ENCODE measurements around the gene GRAP2. TPM values are rescaled to one million over a fixed set of nuclear protein-coding genes. Genes with fewer than 3 reads are reported as not detected.

The GRAP2 gene
- total and polyA plus RNA-seq, 2 donors (not counting 1 experiment from before 2014, with no cell fraction given): 13.5 to 26.4 TPM

DNA sequence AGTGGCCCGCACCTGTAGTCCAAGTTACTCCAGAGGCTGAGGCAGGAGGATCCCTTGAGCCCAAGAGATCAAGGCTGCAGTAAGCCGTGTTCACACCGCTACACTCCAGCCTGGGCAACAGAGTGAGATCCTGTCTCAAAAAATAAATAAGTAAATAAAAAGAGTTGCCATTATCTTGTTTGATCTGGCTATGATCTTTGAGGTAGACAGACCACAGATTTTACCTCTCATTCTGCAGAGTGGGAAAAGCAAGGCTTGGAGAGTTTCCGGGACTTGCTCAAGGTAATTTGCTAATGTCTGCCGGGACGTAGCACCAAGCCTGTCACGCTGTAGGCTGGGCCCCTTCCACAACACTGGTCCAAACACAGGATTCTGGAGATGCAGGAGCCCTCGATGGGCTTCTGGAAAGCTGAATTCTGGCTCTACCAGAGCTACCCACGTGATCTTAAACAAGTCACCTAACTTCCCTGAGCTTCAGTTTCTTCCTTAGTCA is 6.8 kb downstream of the GRAP2 start:
- Histone ChIP-seq H4K20me1 (ENCODE audit: control insufficient read depth, insufficient read depth, low read length, poor library complexity, severe bottlenecking) (peaks cover 5% of the 10 kb centered on the region), H3K36me3 (replicated peaks in 1 of 2; ENCODE audit: control extremely low read depth in 1 of 2, control insufficient read depth in 1 of 2, extremely low read depth in 1 of 2, insufficient read depth in 2 of 2, low read length in 1 of 2) (peaks cover 0 to 3% of the 10 kb centered on the region in 2 experiments), H3K27me3 (replicated peaks in 1 of 4; ENCODE audit: control extremely low read depth in 1 of 4, control insufficient read depth in 3 of 4, insufficient read depth in 4 of 4, low read length in 3 of 4) (no peaks in the 10 kb centered on the region), H3K27ac (ENCODE audit: low read length in 2 of 2) (no peak overlapping the region), H3K9ac (ENCODE audit: low read length) (no peak overlapping the region), H3K79me2 (ENCODE audit: control insufficient read depth, insufficient read depth, low read length) (peaks cover 97% of the 10 kb centered on the region), H3K9me3 (ENCODE audit: control extremely low read depth in 1 of 3, control insufficient read depth in 2 of 3, insufficient read depth in 1 of 3, low read length in 2 of 3) (no peaks in the 10 kb centered on the region), H3K4me2 (replicated peaks; ENCODE audit: low read depth, low read length, poor library complexity, severe bottlenecking) (no peak overlapping the region), H2AFZ (ENCODE audit: insufficient read depth, low read depth, low read length, poor library complexity, severe bottlenecking) (no peak overlapping the region), H3K4me3 (ENCODE audit: control extremely low read depth in 1 of 5, extremely low read depth in 1 of 5, insufficient read depth in 1 of 5, low read depth in 2 of 5, low read length in 4 of 5) (no peak overlapping the region), H3K4me1 (ENCODE audit: control insufficient read depth in 2 of 2, insufficient read depth in 2 of 2, low read length in 2 of 2) (peaks cover 10 to 20% of the 10 kb centered on the region in 2 donors)
- no peaks in the 10 kb centered on the region for H3K27me3 Mint-ChIP-seq
- CTCF ChIA-PET: no interaction called here
- H3K4me3 Mint-ChIP-seq: no peak overlapping the region
- POLR2A ChIA-PET: no interaction called here
- TF ChIP-seq EZH2 (IDR thresholded peaks at IDR 0.05; ENCODE audit: borderline replicate concordance, insufficient read depth, low read depth, low read length, poor library complexity, severe bottlenecking): no peak
- TF ChIP-seq, protein P1, sequence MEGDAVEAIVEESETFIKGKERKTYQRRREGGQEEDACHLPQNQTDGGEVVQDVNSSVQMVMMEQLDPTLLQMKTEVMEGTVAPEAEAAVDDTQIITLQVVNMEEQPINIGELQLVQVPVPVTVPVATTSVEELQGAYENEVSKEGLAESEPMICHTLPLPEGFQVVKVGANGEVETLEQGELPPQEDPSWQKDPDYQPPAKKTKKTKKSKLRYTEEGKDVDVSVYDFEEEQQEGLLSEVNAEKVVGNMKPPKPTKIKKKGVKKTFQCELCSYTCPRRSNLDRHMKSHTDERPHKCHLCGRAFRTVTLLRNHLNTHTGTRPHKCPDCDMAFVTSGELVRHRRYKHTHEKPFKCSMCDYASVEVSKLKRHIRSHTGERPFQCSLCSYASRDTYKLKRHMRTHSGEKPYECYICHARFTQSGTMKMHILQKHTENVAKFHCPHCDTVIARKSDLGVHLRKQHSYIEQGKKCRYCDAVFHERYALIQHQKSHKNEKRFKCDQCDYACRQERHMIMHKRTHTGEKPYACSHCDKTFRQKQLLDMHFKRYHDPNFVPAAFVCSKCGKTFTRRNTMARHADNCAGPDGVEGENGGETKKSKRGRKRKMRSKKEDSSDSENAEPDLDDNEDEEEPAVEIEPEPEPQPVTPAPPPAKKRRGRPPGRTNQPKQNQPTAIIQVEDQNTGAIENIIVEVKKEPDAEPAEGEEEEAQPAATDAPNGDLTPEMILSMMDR (IDR thresholded peaks at IDR 0.05): no peak
- H3K4me1 Mint-ChIP-seq: peaks cover 57% of the 10 kb centered on the region
- intact Hi-C loops (cut with micrococcal nuclease): no loop called here
- ATAC-seq (ENCODE audit: low read depth): no peak
- H3K9me3 Mint-ChIP-seq (ENCODE audit: insufficient read depth): no peaks in the 10 kb centered on the region
- no peak overlapping the region for H3K27ac Mint-ChIP-seq
- 92% methylated on average over 4 of the region's 9 CpGs for WGBS (ENCODE audit: insufficient coverage)
- no peak for DNase-seq

DNA sequence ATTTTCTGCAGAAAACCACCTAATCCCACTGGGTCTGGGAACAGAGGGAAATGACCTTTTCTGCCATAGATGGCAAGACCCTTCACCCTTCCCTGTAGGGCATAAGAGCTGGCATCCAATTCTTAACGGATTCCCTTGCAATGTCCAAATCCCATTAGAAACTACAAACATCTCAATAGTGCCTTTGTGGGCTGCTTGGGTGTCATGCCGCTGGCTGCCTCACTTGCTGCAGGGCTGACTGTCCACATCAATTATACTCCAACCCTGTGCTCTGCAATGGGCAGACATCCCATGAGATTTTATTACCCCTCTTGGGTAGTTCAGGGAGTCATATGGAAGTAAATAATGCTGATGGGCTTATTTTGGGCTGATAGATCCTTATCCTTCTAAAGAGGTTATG is 7.3 kb downstream of the GRAP2 start:
- no peaks in the 10 kb centered on the region for H3K27me3 Mint-ChIP-seq
- peaks cover 0 to 3% of the 10 kb centered on the region in 2 experiments for H3K36me3 ChIP-seq (replicated peaks in 1 of 2; ENCODE audit: control extremely low read depth in 1 of 2, control insufficient read depth in 1 of 2, extremely low read depth in 1 of 2, insufficient read depth in 2 of 2, low read length in 1 of 2)
- H3K27ac ChIP-seq (ENCODE audit: low read length in 2 of 2): no peak overlapping the region
- peaks cover 5 to 19% of the 10 kb centered on the region in 2 donors for H3K4me1 ChIP-seq (ENCODE audit: control insufficient read depth in 2 of 2, insufficient read depth in 2 of 2, low read length in 2 of 2)
- no peaks in the 10 kb centered on the region for H3K27me3 ChIP-seq (replicated peaks in 1 of 4; ENCODE audit: control extremely low read depth in 1 of 4, control insufficient read depth in 3 of 4, insufficient read depth in 4 of 4, low read length in 3 of 4)
- no peak overlapping the region for H3K4me2 ChIP-seq (replicated peaks; ENCODE audit: low read depth, low read length, poor library complexity, severe bottlenecking)
- H3K4me3 ChIP-seq (ENCODE audit: control extremely low read depth in 1 of 5, extremely low read depth in 1 of 5, insufficient read depth in 1 of 5, low read depth in 2 of 5, low read length in 4 of 5): no peak overlapping the region
- H3K9me3 Mint-ChIP-seq (ENCODE audit: insufficient read depth): no peaks in the 10 kb centered on the region
- CTCF ChIA-PET: no interaction called here
- H3K4me3 Mint-ChIP-seq: no peak overlapping the region
- WGBS (ENCODE audit: insufficient coverage): 100% methylated on average over 1 of the region's 2 CpGs
- intact Hi-C loops (cut with micrococcal nuclease): no loop called here
- H3K9me3 ChIP-seq (ENCODE audit: control extremely low read depth in 1 of 3, control insufficient read depth in 2 of 3, insufficient read depth in 1 of 3, low read length in 2 of 3): no peaks in the 10 kb centered on the region
- no peak overlapping the region for H2AFZ ChIP-seq (ENCODE audit: insufficient read depth, low read depth, low read length, poor library complexity, severe bottlenecking)
- H3K79me2 ChIP-seq (ENCODE audit: control insufficient read depth, insufficient read depth, low read length): peaks cover 97% of the 10 kb centered on the region
- H4K20me1 ChIP-seq (ENCODE audit: control insufficient read depth, insufficient read depth, low read length, poor library complexity, severe bottlenecking): peaks cover 5% of the 10 kb centered on the region
- H3K9ac ChIP-seq (ENCODE audit: low read length): no peak overlapping the region
- no peak overlapping the region for H3K27ac Mint-ChIP-seq
- peaks cover 55% of the 10 kb centered on the region for H3K4me1 Mint-ChIP-seq
- POLR2A ChIA-PET: no interaction called here
- DNase-seq: no peak
- TF ChIP-seq EZH2 (IDR thresholded peaks at IDR 0.05; ENCODE audit: borderline replicate concordance, insufficient read depth, low read depth, low read length, poor library complexity, severe bottlenecking): no peak
- TF ChIP-seq, protein P1 (IDR thresholded peaks at IDR 0.05): no peak
- ATAC-seq (ENCODE audit: low read depth): no peak
